GM23338 (cell line): ENCODE results near the gene RASSF10. TPM values are rescaled to one million over a fixed set of nuclear protein-coding genes. Genes with fewer than 3 reads are reported as not detected.

Experiments used
- ATAC-seq: fragments of 200-7000 bp; cut with Tn5 transposase; 3 replicates; pipeline ENCODE4 v1.9.1; 2020
- DNase-seq: peaks from one replicate; pipeline ENCODE4 v3.0.0-alpha.2; 2015; ENCODE audit warnings: low spot score
- H2AFZ ChIP-seq: fragments of 200-600 bp; sonication (generic); 2 replicates; pipeline ENCODE4 v1.8.0; 2016; ENCODE audit warnings: antibody characterized with exemption, mild to moderate bottlenecking, moderate library complexity
- H3F3A ChIP-seq: fragments of 200-600 bp; sonication (generic); replicated peaks from 2 replicates; pipeline ENCODE4 v1.8.0; 2017; ENCODE audit warnings: antibody characterized with exemption, mixed run types, low read depth
- H3K27ac ChIP-seq: fragments of 200-600 bp; sonication (generic); 2 replicates; pipeline ENCODE4 v1.6.1; 2016; ENCODE audit warnings: low read depth
- H3K27me3 ChIP-seq: fragments of 200-600 bp; sonication (generic); 2 replicates; pipeline ENCODE4 v1.8.0; 2016; ENCODE audit warnings: mild to moderate bottlenecking, mixed run types, moderate library complexity; ENCODE audit not compliant: insufficient read depth
- H3K36me3 ChIP-seq: fragments of 200-600 bp; sonication (generic); 2 replicates; pipeline ENCODE4 v1.8.0; 2016; ENCODE audit warnings: mild to moderate bottlenecking; ENCODE audit not compliant: insufficient read depth
- H3K4me1 ChIP-seq: fragments of 200-600 bp; sonication (generic); 2 replicates; pipeline ENCODE4 v1.8.0; 2016; ENCODE audit warnings: mild to moderate bottlenecking, moderate library complexity; ENCODE audit not compliant: insufficient read depth
- H3K4me2 ChIP-seq: fragments of 200-600 bp; sonication (generic); 2 replicates; pipeline ENCODE4 v1.7.1; 2017; ENCODE audit warnings: mixed run types
- H3K4me3 ChIP-seq: fragments of 200-600 bp; sonication (generic); 2 replicates; pipeline ENCODE4 v1.6.1; 2016; ENCODE audit warnings: mixed run types
- H3K79me2 ChIP-seq: fragments of 200-600 bp; sonication (generic); replicated peaks from 2 replicates; pipeline ENCODE4 v1.8.0; 2017; ENCODE audit warnings: mild to moderate bottlenecking; ENCODE audit not compliant: insufficient read depth
- H3K9me2 ChIP-seq: fragments of 200-600 bp; sonication (generic); 2 replicates; pipeline ENCODE4 v1.8.0; 2017; ENCODE audit not compliant: insufficient read depth
- H4K20me1 ChIP-seq: fragments of 200-600 bp; sonication (generic); replicated peaks from 2 replicates; pipeline ENCODE4 v1.8.0; 2017; ENCODE audit warnings: mild to moderate bottlenecking; ENCODE audit not compliant: insufficient read depth
- H3K27ac Mint-ChIP-seq: 2 replicates; pipeline ENCODE4 v1.8.0; 2020; ENCODE audit warnings: inconsistent platforms, mild to moderate bottlenecking, moderate library complexity, mixed read lengths
- H3K27me3 Mint-ChIP-seq: 3 replicates; pipeline ENCODE4 v1.8.0; 2022; ENCODE audit warnings: low read depth, mild to moderate bottlenecking, moderate library complexity, mixed read lengths, inconsistent platforms; ENCODE audit not compliant: insufficient read depth, poor library complexity
- H3K36me3 Mint-ChIP-seq: 3 replicates; pipeline ENCODE4 v1.8.0; 2021; ENCODE audit warnings: low read depth, mild to moderate bottlenecking, inconsistent platforms, moderate library complexity, mixed read lengths
- H3K4me1 Mint-ChIP-seq: 3 replicates; pipeline ENCODE4 v1.8.0; 2020; ENCODE audit warnings: mild to moderate bottlenecking, inconsistent platforms, mixed read lengths
- H3K4me3 Mint-ChIP-seq: 3 replicates; pipeline ENCODE4 v1.8.0; 2021; ENCODE audit warnings: moderate library complexity, mild to moderate bottlenecking, inconsistent platforms, mixed read lengths
- H3K9me3 Mint-ChIP-seq: 3 replicates; pipeline ENCODE4 v1.8.0; 2020; ENCODE audit warnings: moderate library complexity, mild to moderate bottlenecking, inconsistent platforms, mixed read lengths
- CTCF ChIP-seq, 2 experiments: fragments of 200-600 bp in 1 of 2; sonication (generic) in 1 of 2; conservative IDR thresholded peaks; 2 replicates each; pipeline versions ENCODE4 v1.5.1 to v1.6.1; 2016 to 2017; ENCODE audit warnings: antibody characterized with exemption in 2 of 2, low read depth in 2 of 2, mild to moderate bottlenecking in 2 of 2, moderate library complexity in 1 of 2
- EZH2 ChIP-seq: fragments of 200-600 bp; sonication (generic); IDR thresholded peaks from one replicate; pipeline ENCODE4 v1.8.0; 2017; ENCODE audit warnings: antibody characterized with exemption, mild to moderate bottlenecking, low read depth; ENCODE audit not compliant: unreplicated experiment
- EZH2phosphoT487 ChIP-seq: fragments of 200-600 bp; sonication (generic); IDR thresholded peaks from one replicate; pipeline ENCODE4 v1.8.1; 2018; ENCODE audit warnings: antibody characterized with exemption; ENCODE audit not compliant: unreplicated experiment
- ZNF114 ChIP-seq: fragments of 250-450 bp; sonication (Bioruptor Pico); IDR thresholded peaks from 2 replicates; pipeline ENCODE4 v1.5.0; 2020; ENCODE audit warnings: mild to moderate bottlenecking, moderate library complexity
- ZNF331 ChIP-seq: fragments of 250-450 bp; sonication (Bioruptor Pico); IDR thresholded peaks from 2 replicates; pipeline ENCODE4 v1.5.0; 2020; ENCODE audit warnings: low read depth, mild to moderate bottlenecking, moderate library complexity
- polyA plus RNA-seq: library from polyadenylated mRNA; unstranded; fragments of >200 nt; fragmentation: Nextera tagmentation; extraction: Ambion mirVana; gene quantifications from 2 replicates; pipeline ENCODE4 v1.2.1, GENCODE V29; 2016
- total RNA-seq: library from RNA; depleted of rRNA; stranded (reverse); fragments of >200 nt; shearing (Covaris generic); gene quantifications from 2 replicates; pipeline ENCODE4 v1.2.3, GENCODE V29; 2014
- TF ChIP-seq, protein P1 (sequence below): fragments of 250-450 bp; sonication (Bioruptor Pico); IDR thresholded peaks from 2 replicates; pipeline ENCODE4 v1.5.0; 2020; ENCODE audit warnings: mild to moderate bottlenecking, moderate library complexity

Gene RASSF10
- total and polyA plus RNA-seq, 2 experiments from 2014 or later, result 0.13 to 1.8 TPM

DNA sequence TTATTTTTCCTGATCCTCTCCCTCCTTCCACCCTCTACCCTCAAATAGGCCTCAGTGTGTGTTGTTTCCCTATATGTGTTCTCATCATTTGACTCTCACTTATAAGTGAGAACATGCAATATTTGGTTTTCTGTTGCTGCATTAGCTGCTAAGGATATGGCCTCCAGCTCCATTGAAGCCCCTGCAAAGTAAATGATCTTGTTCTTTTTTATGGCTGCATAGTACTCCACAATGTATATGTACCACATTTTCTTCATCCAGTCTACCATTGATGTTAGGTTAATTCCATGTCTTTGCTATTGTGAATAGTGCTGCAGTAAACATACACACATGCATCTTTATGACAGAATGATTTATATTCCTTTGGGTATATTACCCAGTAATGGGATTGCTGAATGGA, 13.3 kb upstream of the RASSF10 start (continued):
- TF ChIP-seq, protein P1, sequence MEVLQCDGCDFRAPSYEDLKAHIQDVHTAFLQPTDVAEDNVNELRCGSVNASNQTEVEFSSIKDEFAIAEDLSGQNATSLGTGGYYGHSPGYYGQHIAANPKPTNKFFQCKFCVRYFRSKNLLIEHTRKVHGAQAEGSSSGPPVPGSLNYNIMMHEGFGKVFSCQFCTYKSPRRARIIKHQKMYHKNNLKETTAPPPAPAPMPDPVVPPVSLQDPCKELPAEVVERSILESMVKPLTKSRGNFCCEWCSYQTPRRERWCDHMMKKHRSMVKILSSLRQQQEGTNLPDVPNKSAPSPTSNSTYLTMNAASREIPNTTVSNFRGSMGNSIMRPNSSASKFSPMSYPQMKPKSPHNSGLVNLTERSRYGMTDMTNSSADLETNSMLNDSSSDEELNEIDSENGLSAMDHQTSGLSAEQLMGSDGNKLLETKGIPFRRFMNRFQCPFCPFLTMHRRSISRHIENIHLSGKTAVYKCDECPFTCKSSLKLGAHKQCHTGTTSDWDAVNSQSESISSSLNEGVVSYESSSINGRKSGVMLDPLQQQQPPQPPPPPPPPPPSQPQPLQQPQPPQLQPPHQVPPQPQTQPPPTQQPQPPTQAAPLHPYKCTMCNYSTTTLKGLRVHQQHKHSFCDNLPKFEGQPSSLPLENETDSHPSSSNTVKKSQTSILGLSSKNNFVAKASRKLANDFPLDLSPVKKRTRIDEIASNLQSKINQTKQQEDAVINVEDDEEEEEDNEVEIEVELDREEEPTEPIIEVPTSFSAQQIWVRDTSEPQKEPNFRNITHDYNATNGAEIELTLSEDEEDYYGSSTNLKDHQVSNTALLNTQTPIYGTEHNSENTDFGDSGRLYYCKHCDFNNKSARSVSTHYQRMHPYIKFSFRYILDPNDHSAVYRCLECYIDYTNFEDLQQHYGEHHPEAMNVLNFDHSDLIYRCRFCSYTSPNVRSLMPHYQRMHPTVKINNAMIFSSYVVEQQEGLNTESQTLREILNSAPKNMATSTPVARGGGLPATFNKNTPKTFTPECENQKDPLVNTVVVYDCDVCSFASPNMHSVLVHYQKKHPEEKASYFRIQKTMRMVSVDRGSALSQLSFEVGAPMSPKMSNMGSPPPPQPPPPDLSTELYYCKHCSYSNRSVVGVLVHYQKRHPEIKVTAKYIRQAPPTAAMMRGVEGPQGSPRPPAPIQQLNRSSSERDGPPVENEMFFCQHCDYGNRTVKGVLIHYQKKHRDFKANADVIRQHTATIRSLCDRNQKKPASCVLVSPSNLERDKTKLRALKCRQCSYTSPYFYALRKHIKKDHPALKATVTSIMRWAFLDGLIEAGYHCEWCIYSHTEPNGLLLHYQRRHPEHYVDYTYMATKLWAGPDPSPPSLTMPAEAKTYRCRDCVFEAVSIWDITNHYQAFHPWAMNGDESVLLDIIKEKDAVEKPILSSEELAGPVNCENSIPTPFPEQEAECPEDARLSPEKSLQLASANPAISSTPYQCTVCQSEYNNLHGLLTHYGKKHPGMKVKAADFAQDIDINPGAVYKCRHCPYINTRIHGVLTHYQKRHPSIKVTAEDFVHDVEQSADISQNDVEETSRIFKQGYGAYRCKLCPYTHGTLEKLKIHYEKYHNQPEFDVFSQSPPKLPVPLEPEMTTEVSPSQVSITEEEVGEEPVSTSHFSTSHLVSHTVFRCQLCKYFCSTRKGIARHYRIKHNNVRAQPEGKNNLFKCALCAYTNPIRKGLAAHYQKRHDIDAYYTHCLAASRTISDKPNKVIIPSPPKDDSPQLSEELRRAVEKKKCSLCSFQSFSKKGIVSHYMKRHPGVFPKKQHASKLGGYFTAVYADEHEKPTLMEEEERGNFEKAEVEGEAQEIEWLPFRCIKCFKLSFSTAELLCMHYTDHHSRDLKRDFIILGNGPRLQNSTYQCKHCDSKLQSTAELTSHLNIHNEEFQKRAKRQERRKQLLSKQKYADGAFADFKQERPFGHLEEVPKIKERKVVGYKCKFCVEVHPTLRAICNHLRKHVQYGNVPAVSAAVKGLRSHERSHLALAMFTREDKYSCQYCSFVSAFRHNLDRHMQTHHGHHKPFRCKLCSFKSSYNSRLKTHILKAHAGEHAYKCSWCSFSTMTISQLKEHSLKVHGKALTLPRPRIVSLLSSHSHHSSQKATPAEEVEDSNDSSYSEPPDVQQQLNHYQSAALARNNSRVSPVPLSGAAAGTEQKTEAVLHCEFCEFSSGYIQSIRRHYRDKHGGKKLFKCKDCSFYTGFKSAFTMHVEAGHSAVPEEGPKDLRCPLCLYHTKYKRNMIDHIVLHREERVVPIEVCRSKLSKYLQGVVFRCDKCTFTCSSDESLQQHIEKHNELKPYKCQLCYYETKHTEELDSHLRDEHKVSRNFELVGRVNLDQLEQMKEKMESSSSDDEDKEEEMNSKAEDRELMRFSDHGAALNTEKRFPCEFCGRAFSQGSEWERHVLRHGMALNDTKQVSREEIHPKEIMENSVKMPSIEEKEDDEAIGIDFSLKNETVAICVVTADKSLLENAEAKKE (CRISPR knock-in tag), result no peak
- TF ChIP-seq ZNF114 (CRISPR knock-in tag) (no peak), ZNF331 (CRISPR knock-in tag) (no peak)

DNA sequence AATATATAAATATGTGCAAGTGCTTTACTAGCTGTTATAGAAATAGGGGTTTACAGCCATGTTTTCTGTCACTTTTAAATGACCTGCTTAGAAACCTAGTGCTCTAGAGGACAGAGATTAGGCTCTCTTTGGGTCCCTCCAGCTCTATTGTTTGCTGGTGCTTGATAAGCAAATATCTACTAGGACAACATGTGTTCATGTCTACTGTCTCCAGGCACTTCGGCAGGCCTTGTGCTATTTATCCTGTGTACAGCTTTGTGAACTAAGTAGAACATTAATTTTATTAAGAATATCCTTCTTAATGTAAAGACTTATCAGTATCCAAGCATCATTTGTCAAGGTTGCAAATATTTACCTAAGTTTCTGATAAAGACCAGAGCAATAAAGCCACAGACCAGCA, 11.9 kb upstream of the RASSF10 start:
- H3K27me3 ChIP-seq, result no peaks in the 10 kb centered on the region
- DNase-seq (no peak), ATAC-seq (no peak)
- no peak overlapping the region for H3K4me3 ChIP-seq
- no peaks in the 10 kb centered on the region for H3F3A ChIP-seq
- H4K20me1 ChIP-seq, result no peaks in the 10 kb centered on the region
- H3K9me2 ChIP-seq, result peaks cover 5% of the 10 kb centered on the region; the same call in 1 of the 2 replicates
- Mint-ChIP-seq H3K4me1 (peaks cover 3% of the 10 kb centered on the region; the same call in 1 of the 3 replicates), H3K27ac (no peak overlapping the region), H3K36me3 (peaks cover 10% of the 10 kb centered on the region; the same call in 2 of the 3 replicates), H3K9me3 (peaks cover 19% of the 10 kb centered on the region), H3K27me3 (peaks cover 3% of the 10 kb centered on the region), H3K4me3 (no peak overlapping the region)
- no peak overlapping the region for H3K27ac ChIP-seq
- no peaks in the 10 kb centered on the region for H3K36me3 ChIP-seq
- 0 out of 2 replicates have a peak, but pooled peaks cover 4% of the 10 kb centered on the region for H3K4me1 ChIP-seq
- no peak overlapping the region for H2AFZ ChIP-seq
- TF ChIP-seq EZH2phosphoT487 (no peak), CTCF (conservative IDR thresholded peaks at IDR 0.05; ENCODE audit: low read depth in 2 of 2) (no peak), EZH2 (no peak)
- TF ChIP-seq, protein P1 (CRISPR knock-in tag), result no peak
- no peak overlapping the region for H3K4me2 ChIP-seq
- no peaks in the 10 kb centered on the region for H3K79me2 ChIP-seq
